HepG2 (cell line): Measurements from ENCODE around the gene RANBP3. TPM values are rescaled to one million over a fixed set of nuclear protein-coding genes. Genes with fewer than 3 reads are reported as not detected.
A peak's percentile ranks its signal among the peaks of the same experiment; 100 is the strongest.

Experiments
- CAMTA2 ChIP-seq: sonication (generic); formaldehyde crosslinking; IDR thresholded peaks from 2 replicates; pipeline ENCODE4 v1.4.0; 2020; ENCODE audit warnings: mild to moderate bottlenecking, missing genetic modification reagents, borderline replicate concordance
- GABPB1 ChIP-seq: IDR thresholded peaks from 2 replicates; pipeline ENCODE4 v1.6.1; 2016; ENCODE audit warnings: mild to moderate bottlenecking, missing genetic modification reagents, moderate library complexity, missing compliant biosample characterization
- HMG20B ChIP-seq: conservative IDR thresholded peaks from 2 replicates; pipeline ENCODE4 v1.6.1; 2016; ENCODE audit warnings: missing genetic modification reagents, missing compliant biosample characterization
- MEIS1 ChIP-seq: sonication (generic); formaldehyde crosslinking; IDR thresholded peaks from 2 replicates; pipeline ENCODE4 v1.9.0; 2021; ENCODE audit warnings: mild to moderate bottlenecking, missing genetic modification reagents, moderate library complexity, borderline replicate concordance
- MTA3 ChIP-seq: sonication (generic); formaldehyde crosslinking; IDR thresholded peaks from 2 replicates; pipeline ENCODE4 v1.4.0; 2020; ENCODE audit warnings: missing genetic modification reagents
- MTF2 ChIP-seq: sonication (generic); formaldehyde crosslinking; IDR thresholded peaks from 2 replicates; pipeline ENCODE4 v1.5.0; 2020; ENCODE audit warnings: missing genetic modification reagents, borderline replicate concordance
- RAD51 ChIP-seq: fragments of 450-650 bp; IDR thresholded peaks from 2 replicates; pipeline ENCODE4 v1.6.1; 2016; ENCODE audit warnings: borderline replicate concordance
- SAP130 ChIP-seq: IDR thresholded peaks from 2 replicates; pipeline ENCODE4 v1.6.1; 2016; ENCODE audit warnings: low read depth
- YEATS2 ChIP-seq: sonication (generic); formaldehyde crosslinking; IDR thresholded peaks from 2 replicates; pipeline ENCODE4 v1.4.0; 2020; ENCODE audit warnings: missing genetic modification reagents, borderline replicate concordance
- YY1 ChIP-seq: IDR thresholded peaks from 2 replicates; pipeline ENCODE4 v1.6.1; 2011; ENCODE audit warnings: low read length, low read depth, moderate library complexity, mild to moderate bottlenecking; ENCODE audit not compliant: insufficient read depth, insufficient replicate concordance
- ZFAT ChIP-seq: sonication (generic); formaldehyde crosslinking; conservative IDR thresholded peaks from 2 replicates; pipeline ENCODE4 v1.8.1; 2023; ENCODE audit warnings: missing genetic modification reagents, inconsistent platforms
- ZNF253 ChIP-seq: sonication (generic); formaldehyde crosslinking; IDR thresholded peaks from 2 replicates; pipeline ENCODE4 v1.8.0; 2022; ENCODE audit warnings: mild to moderate bottlenecking, missing genetic modification reagents, borderline replicate concordance
- ZNF34 ChIP-seq: sonication (generic); formaldehyde crosslinking; IDR thresholded peaks from 2 replicates; pipeline ENCODE4 v1.4.0; 2020; ENCODE audit warnings: mild to moderate bottlenecking, missing genetic modification reagents, borderline replicate concordance
- polyA plus RNA-seq, 8 experiments: library from polyadenylated mRNA; depleted of rRNA in 3 of 8; stranded (reverse) in 7 of 8; unstranded in 1 of 8; fragments of >200 nt; fragmentation: Illumina TruSeq in 4 of 8; extraction: Trizol in 4 of 8; gene quantifications; 2 replicates each; pipeline versions ENCODE4 v1.2.1 to v1.2.3, GENCODE V29; 2011 to 2016; ENCODE audit warnings: low read depth in 4 of 8, missing spikeins in 1 of 8, mixed read lengths in 1 of 8; ENCODE audit not compliant: insufficient read depth in 1 of 8
- total RNA-seq, 5 experiments: library from RNA; depleted of rRNA; stranded (reverse); fragments of >200 nt; fragmentation: Illumina TruSeq; extraction: Trizol; gene quantifications; 2 replicates each; pipeline ENCODE4 v1.2.3, GENCODE V29; 2016; ENCODE audit warnings: low read depth in 1 of 5
- TF ChIP-seq, protein P1 (sequence below), 2 experiments: sonication (generic) in 1 of 2; formaldehyde crosslinking in 1 of 2; IDR thresholded peaks; 2 replicates each; pipeline versions ENCODE4 v1.4.0 to v1.6.1; 2016 to 2020; ENCODE audit warnings: borderline replicate concordance in 1 of 2, low read depth in 1 of 2, mild to moderate bottlenecking in 1 of 2, missing genetic modification reagents in 1 of 2
- TF ChIP-seq, protein P2 (sequence below): sonication (generic); formaldehyde crosslinking; conservative IDR thresholded peaks from 2 replicates; pipeline ENCODE4 v1.8.1; 2023; ENCODE audit warnings: missing genetic modification reagents
- TF ChIP-seq, protein P3 (sequence below): sonication (generic); formaldehyde crosslinking; IDR thresholded peaks from 2 replicates; pipeline ENCODE4 v1.4.0; 2020; ENCODE audit warnings: missing genetic modification reagents, borderline replicate concordance
- TF ChIP-seq, protein P4 (sequence below): sonication (generic); formaldehyde crosslinking; IDR thresholded peaks from 2 replicates; pipeline ENCODE4 v1.5.1; 2020; ENCODE audit warnings: missing genetic modification reagents, mild to moderate bottlenecking, borderline replicate concordance
- TF ChIP-seq, protein P5 (sequence below): IDR thresholded peaks from 2 replicates; pipeline ENCODE4 v1.6.1; 2016; ENCODE audit warnings: missing genetic modification reagents, missing compliant biosample characterization

Gene RANBP3
- total and polyA plus RNA-seq, 2 of the 13 experiments (the other 11 are each of a cell fraction or from before 2014, with no cell fraction given), result 39.5 to 149 TPM

DNA sequence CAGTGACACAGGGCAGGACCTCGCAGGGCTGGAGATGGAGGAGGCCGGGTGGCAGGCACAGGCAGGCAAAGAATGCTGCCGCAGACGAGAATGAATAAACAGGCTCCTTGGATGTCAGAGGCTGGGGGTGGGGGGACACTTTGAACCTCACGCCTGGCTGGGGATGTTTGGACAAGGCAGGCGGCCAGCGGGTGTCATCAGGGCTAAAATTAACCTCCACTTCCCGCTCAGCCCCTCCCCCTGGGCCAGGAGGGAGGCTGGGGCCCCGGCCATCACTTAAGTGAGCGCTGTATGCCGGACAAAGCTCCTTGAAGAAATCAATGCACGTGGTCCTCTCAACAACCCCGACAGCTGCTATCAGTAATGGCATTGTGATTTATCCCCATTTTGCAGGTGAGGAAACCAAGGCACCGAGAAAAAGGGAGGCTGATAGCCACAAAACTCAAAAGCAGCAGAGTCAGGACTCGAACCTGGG, 97.3 kb downstream of the RANBP3 start (continued):
- TF ChIP-seq, protein P1, sequence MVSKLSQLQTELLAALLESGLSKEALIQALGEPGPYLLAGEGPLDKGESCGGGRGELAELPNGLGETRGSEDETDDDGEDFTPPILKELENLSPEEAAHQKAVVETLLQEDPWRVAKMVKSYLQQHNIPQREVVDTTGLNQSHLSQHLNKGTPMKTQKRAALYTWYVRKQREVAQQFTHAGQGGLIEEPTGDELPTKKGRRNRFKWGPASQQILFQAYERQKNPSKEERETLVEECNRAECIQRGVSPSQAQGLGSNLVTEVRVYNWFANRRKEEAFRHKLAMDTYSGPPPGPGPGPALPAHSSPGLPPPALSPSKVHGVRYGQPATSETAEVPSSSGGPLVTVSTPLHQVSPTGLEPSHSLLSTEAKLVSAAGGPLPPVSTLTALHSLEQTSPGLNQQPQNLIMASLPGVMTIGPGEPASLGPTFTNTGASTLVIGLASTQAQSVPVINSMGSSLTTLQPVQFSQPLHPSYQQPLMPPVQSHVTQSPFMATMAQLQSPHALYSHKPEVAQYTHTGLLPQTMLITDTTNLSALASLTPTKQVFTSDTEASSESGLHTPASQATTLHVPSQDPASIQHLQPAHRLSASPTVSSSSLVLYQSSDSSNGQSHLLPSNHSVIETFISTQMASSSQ (IDR thresholded peaks at IDR 0.05; ENCODE audit: low read depth), result peak; percentile 45; the same call in 1 of the 2 replicates
- TF ChIP-seq, protein P1 (CRISPR knock-in tag; IDR thresholded peaks at IDR 0.05; ENCODE audit: borderline replicate concordance), result peak; percentile 77; the same call in 1 of the 2 replicates
- TF ChIP-seq MTA3 (CRISPR knock-in tag) (no peak), MTF2 (CRISPR knock-in tag) (no peak), ZFAT (CRISPR knock-in tag) (no peak), ZNF253 (CRISPR knock-in tag) (no peak), MEIS1 (CRISPR knock-in tag) (no peak; the same call in 1 of the 2 replicates), SAP130 (CRISPR knock-in tag) (peak; percentile 67), HMG20B (CRISPR knock-in tag) (0 out of 2 replicates have a peak, but pooled peaks have one; percentile 44), YEATS2 (CRISPR knock-in tag) (no peak), GABPB1 (CRISPR knock-in tag) (peak; percentile 44; the same call in 1 of the 2 replicates), RAD51 (no peak), ZNF34 (CRISPR knock-in tag) (no peak), YY1 (peak; percentile 61), CAMTA2 (no peak)
- TF ChIP-seq, protein P2, sequence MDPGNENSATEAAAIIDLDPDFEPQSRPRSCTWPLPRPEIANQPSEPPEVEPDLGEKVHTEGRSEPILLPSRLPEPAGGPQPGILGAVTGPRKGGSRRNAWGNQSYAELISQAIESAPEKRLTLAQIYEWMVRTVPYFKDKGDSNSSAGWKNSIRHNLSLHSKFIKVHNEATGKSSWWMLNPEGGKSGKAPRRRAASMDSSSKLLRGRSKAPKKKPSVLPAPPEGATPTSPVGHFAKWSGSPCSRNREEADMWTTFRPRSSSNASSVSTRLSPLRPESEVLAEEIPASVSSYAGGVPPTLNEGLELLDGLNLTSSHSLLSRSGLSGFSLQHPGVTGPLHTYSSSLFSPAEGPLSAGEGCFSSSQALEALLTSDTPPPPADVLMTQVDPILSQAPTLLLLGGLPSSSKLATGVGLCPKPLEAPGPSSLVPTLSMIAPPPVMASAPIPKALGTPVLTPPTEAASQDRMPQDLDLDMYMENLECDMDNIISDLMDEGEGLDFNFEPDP (CRISPR knock-in tag), result no peak
- TF ChIP-seq, protein P3, sequence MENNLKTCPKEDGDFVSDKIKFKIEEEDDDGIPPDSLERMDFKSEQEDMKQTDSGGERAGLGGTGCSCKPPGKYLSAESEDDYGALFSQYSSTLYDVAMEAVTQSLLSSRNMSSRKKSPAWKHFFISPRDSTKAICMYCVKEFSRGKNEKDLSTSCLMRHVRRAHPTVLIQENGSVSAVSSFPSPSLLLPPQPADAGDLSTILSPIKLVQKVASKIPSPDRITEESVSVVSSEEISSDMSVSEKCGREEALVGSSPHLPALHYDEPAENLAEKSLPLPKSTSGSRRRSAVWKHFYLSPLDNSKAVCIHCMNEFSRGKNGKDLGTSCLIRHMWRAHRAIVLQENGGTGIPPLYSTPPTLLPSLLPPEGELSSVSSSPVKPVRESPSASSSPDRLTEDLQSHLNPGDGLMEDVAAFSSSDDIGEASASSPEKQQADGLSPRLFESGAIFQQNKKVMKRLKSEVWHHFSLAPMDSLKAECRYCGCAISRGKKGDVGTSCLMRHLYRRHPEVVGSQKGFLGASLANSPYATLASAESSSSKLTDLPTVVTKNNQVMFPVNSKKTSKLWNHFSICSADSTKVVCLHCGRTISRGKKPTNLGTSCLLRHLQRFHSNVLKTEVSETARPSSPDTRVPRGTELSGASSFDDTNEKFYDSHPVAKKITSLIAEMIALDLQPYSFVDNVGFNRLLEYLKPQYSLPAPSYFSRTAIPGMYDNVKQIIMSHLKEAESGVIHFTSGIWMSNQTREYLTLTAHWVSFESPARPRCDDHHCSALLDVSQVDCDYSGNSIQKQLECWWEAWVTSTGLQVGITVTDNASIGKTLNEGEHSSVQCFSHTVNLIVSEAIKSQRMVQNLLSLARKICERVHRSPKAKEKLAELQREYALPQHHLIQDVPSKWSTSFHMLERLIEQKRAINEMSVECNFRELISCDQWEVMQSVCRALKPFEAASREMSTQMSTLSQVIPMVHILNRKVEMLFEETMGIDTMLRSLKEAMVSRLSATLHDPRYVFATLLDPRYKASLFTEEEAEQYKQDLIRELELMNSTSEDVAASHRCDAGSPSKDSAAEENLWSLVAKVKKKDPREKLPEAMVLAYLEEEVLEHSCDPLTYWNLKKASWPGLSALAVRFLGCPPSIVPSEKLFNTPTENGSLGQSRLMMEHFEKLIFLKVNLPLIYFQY (CRISPR knock-in tag), result no peak
- TF ChIP-seq, protein P4, sequence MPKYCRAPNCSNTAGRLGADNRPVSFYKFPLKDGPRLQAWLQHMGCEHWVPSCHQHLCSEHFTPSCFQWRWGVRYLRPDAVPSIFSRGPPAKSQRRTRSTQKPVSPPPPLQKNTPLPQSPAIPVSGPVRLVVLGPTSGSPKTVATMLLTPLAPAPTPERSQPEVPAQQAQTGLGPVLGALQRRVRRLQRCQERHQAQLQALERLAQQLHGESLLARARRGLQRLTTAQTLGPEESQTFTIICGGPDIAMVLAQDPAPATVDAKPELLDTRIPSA (CRISPR knock-in tag), result no peak
- TF ChIP-seq, protein P5, sequence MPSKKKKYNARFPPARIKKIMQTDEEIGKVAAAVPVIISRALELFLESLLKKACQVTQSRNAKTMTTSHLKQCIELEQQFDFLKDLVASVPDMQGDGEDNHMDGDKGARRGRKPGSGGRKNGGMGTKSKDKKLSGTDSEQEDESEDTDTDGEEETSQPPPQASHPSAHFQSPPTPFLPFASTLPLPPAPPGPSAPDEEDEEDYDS (CRISPR knock-in tag), result no peak
